SU-DHL-6 (cell line): ENCODE measurements around the gene OSGIN1.

Experiments used
- EZH2phosphoT487 ChIP-seq: fragments of 200-600 bp; sonication (generic), shearing (Covaris generic); conservative IDR thresholded peaks from 2 replicates; pipeline ENCODE4 v1.6.1; 2018; ENCODE audit warnings: mild to moderate bottlenecking, antibody characterized with exemption, low read length, moderate library complexity, mixed read lengths
- TF ChIP-seq, protein P1 (sequence below): fragments of 200-600 bp; sonication (generic); IDR thresholded peaks from one replicate; pipeline ENCODE4 v1.5.1; 2017; ENCODE audit warnings: antibody characterized with exemption, mild to moderate bottlenecking, low read length, moderate library complexity; ENCODE audit not compliant: insufficient read depth, poor library complexity, severe bottlenecking

DNA sequence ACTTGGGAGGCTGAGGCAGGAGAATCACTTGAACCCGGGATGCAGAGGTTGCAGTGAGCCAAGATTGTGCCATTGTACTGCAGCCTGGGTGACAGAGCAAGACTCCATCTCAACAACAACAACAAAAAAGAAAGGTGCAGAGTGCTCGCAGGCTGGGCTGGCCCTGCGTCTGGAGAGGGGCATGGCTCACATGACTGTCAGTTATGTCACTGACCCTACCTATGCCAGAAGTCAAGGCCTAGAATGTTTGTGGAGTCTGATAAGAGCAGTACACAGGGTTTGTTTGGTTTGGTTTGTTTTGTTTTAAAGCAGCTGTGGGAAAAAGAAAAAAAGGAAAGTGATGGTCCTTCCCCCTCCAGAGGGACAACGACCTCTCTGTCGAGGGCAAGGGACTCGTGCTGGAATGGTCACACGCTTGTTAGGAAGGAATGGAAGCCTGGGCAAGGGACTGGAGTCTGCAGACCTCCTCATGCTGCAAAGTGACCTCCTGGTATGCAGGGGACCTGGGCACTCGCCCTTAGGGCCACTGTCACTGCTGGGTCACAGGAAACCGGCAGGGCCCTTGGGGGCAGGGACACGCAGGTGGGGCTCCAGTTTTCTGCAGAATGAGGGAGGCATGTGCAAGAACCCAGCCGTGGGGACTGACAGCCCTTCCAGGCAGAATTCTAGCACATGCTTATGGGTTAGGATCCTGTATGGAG lies 10.1 kb upstream of the OSGIN1 start:
- TF ChIP-seq, protein P1, sequence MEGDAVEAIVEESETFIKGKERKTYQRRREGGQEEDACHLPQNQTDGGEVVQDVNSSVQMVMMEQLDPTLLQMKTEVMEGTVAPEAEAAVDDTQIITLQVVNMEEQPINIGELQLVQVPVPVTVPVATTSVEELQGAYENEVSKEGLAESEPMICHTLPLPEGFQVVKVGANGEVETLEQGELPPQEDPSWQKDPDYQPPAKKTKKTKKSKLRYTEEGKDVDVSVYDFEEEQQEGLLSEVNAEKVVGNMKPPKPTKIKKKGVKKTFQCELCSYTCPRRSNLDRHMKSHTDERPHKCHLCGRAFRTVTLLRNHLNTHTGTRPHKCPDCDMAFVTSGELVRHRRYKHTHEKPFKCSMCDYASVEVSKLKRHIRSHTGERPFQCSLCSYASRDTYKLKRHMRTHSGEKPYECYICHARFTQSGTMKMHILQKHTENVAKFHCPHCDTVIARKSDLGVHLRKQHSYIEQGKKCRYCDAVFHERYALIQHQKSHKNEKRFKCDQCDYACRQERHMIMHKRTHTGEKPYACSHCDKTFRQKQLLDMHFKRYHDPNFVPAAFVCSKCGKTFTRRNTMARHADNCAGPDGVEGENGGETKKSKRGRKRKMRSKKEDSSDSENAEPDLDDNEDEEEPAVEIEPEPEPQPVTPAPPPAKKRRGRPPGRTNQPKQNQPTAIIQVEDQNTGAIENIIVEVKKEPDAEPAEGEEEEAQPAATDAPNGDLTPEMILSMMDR: no peak
- no peak for TF ChIP-seq EZH2phosphoT487
